IPS-20b (cell line): ENCODE results near the gene UQCC5.

Source experiments
- H3K27ac ChIP-seq: one replicate; pipeline ENCODE4 v1.5.1; 2013; ENCODE audit warnings: low read length
- H3K27me3 ChIP-seq: 2 replicates; pipeline ENCODE4 v1.6.1; 2013; ENCODE audit warnings: mild to moderate bottlenecking, low read length, inconsistent platforms; ENCODE audit not compliant: insufficient read depth
- H3K36me3 ChIP-seq: 2 replicates; pipeline ENCODE4 v1.6.1; 2013; ENCODE audit warnings: low read depth, mild to moderate bottlenecking, inconsistent platforms, low read length, moderate library complexity; ENCODE audit not compliant: insufficient read depth
- H3K4me1 ChIP-seq: 2 replicates; pipeline ENCODE4 v1.6.1; 2013; ENCODE audit warnings: mild to moderate bottlenecking, control low read depth, inconsistent platforms, low read length, moderate library complexity; ENCODE audit not compliant: insufficient read depth
- H3K4me3 ChIP-seq: 2 replicates; pipeline ENCODE4 v1.5.1; 2013; ENCODE audit warnings: mild to moderate bottlenecking, low read length, inconsistent platforms
- H3K9ac ChIP-seq: 2 replicates; pipeline ENCODE4 v1.6.1; 2013; ENCODE audit warnings: low read depth, mild to moderate bottlenecking, inconsistent platforms, low read length, moderate library complexity
- H3K9me3 ChIP-seq: 2 replicates; pipeline ENCODE4 v1.6.1; 2013; ENCODE audit warnings: mild to moderate bottlenecking, low read depth, low read length, inconsistent platforms; ENCODE audit not compliant: insufficient read depth

The UQCC5 gene

DNA sequence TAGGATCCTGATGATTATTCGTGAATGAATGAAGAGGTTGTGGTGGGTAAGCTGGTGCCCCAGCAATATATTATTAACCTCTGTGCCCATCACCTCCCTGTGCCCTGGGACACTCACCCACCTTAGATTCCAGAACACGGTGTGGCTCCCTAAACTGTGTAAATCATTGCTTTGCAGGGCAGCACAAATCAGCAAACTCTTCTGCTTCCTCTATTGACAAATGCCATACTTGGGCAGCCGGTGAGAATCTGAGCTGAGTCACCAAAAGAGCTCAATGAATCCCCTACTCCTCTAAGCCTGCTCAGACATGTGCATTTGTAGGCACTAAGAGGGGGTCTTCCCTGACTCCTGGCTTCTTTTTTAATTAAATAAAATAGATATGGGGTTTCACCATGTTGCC, 15.7 kb downstream of the UQCC5 start:
- Histone ChIP-seq H3K36me3 (peaks cover 73% of the 10 kb centered on the region), H3K9ac (no peak overlapping the region), H3K9me3 (no peaks in the 10 kb centered on the region), H3K4me3 (no peak overlapping the region), H3K4me1 (no peaks in the 10 kb centered on the region; the same call in 1 of the 2 replicates), H3K27ac (no peak overlapping the region), H3K27me3 (no peaks in the 10 kb centered on the region)

DNA sequence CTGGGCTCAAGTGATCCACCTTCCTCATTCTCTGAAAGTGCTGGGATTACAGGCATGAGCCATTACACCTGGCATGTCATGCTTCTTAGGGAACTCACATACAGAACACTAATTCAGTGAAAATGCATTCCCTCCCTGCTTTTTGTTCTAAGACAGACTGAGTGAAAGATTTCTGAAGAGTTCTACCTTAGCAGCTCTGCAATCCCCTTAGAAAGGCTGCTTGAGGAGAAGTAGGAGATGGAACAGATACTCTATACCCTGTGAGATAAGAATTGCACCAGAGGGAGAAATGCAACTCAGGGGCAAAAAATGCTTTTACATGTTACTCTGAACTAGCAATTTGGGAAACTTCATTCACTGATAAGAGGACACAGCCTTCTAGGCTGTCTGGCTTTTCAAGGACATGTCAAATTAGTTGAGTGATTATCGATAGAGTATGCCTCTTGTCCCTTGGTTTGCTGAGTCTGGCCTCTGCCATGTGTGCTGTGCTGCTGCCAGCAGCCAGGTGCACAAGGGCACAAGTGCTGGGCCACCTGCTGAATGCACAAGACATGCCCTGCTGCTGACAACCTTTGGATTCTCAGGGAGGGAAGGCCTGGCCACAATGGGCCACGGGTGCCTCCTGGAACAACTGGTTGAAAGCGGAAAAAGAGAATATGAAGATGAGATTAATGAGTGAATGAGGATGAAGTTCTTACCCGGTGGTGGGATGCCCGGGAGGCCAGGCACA, 17.8 kb downstream of the UQCC5 start:
- H3K4me3 ChIP-seq, result no peak overlapping the region
- H3K27ac ChIP-seq, result no peak overlapping the region
- no peaks in the 10 kb centered on the region; the same call in 1 of the 2 replicates for H3K4me1 ChIP-seq
- no peaks in the 10 kb centered on the region for H3K27me3 ChIP-seq
- peaks cover 73% of the 10 kb centered on the region for H3K36me3 ChIP-seq
- no peaks in the 10 kb centered on the region for H3K9me3 ChIP-seq
- no peak overlapping the region for H3K9ac ChIP-seq

DNA sequence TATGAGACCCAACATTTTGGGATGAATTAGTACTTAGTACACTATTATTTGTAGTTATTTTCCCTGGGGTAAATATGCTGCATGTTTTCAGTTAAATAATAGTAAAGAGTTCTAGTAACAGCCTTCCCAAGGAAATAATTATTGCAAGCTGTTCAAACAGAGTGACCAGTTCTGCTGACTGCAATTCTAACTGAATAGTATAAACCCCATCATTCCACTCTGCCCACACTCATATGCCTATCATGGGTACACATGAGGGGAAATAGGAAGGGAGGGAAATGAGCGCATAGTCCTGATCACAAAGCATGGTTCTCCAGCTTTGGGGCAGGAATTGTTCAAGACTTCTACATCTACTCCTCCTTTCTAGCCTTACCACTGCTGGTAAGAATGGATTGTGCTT, 18.7 kb downstream of the UQCC5 start:
- no peak overlapping the region for H3K9ac ChIP-seq
- no peaks in the 10 kb centered on the region; the same call in 1 of the 2 replicates for H3K4me1 ChIP-seq
- no peak overlapping the region for H3K27ac ChIP-seq
- peaks cover 77% of the 10 kb centered on the region for H3K36me3 ChIP-seq
- no peaks in the 10 kb centered on the region for H3K27me3 ChIP-seq
- no peak overlapping the region for H3K4me3 ChIP-seq
- no peaks in the 10 kb centered on the region for H3K9me3 ChIP-seq

DNA sequence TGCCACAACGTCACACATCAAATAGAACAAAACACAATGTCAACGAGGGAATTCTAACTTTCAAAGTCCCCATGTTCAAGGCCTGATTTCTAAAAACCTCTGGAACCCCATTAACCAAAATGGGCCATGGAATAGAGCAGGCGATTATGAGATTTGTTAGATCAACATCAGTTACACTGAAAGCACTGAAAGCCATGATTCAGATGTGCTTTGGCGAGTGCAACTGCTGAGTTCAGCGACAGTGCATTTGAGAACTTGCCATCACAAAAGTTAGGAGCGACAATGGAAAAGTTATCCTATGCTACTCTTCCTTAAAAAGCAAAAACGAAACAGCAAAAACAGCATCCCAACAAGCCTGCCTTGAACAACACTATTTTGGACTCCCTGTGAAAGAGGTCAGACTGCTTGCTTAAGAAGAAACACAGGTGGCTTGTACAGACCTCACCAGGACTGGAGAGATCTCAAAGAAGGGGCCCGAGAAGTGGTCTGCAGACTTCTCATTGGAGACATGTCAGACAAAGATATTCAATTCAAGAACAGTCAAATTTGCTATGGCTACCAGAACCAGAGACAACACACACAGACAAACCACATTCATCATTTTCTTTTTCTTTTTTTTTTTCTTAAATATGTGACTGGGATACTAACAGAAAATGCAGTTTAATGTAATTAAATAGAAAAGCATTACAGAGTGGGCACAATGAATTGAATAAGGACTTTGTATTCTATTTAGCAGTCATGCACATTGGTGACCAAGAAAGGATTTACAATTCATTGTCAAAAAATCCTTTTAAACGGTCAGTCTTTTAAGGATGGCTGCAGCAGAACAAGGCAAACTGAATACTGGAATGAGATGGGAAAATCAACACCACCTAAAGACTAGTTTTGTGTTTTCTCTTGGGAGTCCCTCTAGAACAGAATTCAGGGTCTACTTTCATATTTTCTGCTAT, 20.9 kb downstream of the UQCC5 start:
- Histone ChIP-seq H3K9ac (no peak overlapping the region), H3K27me3 (no peaks in the 10 kb centered on the region), H3K36me3 (peaks cover 78% of the 10 kb centered on the region), H3K4me1 (no peaks in the 10 kb centered on the region; the same call in 1 of the 2 replicates), H3K9me3 (no peaks in the 10 kb centered on the region), H3K27ac (no peak overlapping the region), H3K4me3 (no peak overlapping the region)

DNA sequence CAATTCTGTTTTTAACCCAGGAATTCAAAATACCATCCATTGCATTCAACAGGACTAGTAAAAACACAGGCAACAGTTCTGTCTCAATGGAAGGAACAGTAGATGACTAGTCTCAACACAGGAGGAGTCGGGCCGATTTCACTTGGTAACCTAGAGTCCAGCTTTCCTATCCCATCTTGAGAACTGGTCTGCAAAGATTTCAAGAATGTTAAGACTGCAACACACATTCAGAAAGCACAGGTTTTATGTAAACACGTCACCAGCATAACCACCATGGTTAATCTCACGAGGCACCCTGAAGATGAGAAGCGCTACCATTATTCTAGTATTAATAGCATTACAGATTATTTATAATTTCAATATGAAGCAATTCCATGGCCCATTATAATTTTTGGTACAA, 22.0 kb downstream of the UQCC5 start:
- Histone ChIP-seq H3K27me3 (no peaks in the 10 kb centered on the region), H3K4me3 (no peak overlapping the region), H3K9me3 (no peaks in the 10 kb centered on the region), H3K27ac (no peak overlapping the region), H3K36me3 (peaks cover 81% of the 10 kb centered on the region), H3K4me1 (no peaks in the 10 kb centered on the region; the same call in 1 of the 2 replicates), H3K9ac (no peak overlapping the region)

DNA sequence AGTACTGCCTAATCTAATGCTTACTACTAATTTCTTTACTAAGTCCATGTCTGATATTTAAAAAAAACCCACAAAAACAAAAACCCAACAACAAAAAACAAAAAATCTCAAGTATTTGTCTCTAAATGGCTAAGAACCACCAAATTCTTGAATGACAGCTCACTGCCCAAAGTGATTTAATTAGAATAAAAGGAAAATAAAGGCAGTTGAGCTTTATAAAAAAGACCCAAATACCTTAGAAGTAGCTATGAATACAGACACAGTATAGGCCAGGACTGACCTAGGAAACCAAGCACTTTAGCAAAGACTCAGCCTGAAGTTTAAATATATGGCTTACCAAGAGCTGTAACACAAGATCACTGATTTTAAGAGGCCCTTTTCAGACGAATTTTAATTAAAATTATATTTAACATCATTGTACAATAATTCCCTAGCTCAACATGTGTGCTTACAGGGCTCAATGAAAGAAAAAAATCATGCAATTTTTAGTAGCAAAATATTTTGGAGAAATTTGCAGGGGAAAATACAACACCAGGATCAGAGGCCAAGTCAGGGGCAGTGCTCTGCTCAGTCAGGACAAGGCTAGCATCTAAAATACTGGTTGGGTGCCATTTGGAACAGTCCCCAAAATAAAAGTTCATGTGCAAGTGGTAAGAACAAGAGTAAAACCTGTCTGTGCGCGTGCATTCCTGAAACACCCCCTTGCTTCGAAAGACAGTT, 24.8 kb downstream of the UQCC5 start:
- Histone ChIP-seq H3K27me3 (no peaks in the 10 kb centered on the region), H3K9ac (no peak overlapping the region), H3K36me3 (peaks cover 78% of the 10 kb centered on the region), H3K27ac (no peak overlapping the region), H3K9me3 (no peaks in the 10 kb centered on the region), H3K4me3 (no peak overlapping the region), H3K4me1 (no peaks in the 10 kb centered on the region; the same call in 1 of the 2 replicates)

DNA sequence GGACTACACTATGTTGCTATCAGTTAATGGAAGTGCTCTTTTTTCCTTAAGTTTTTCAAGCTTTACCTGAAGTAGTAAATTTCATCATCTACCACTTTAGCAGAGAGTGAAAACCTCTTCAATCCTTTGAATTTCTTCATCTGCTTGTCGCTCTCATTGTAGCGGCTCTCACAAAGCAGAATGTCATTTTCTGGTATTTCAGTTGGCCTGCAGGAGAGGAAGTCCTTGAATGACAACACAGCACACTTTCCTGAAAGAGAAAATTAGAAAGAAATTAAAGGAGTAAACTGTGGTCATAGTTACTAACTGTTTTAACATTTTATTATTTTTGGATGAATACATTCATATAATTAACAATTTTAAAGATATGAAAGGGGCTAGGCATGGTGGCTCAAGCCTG, 27.6 kb downstream of the UQCC5 start:
- no peak overlapping the region for H3K4me3 ChIP-seq
- H3K9ac ChIP-seq, result no peak overlapping the region
- no peaks in the 10 kb centered on the region for H3K27me3 ChIP-seq
- H3K36me3 ChIP-seq, result peaks cover 62% of the 10 kb centered on the region
- no peaks in the 10 kb centered on the region for H3K9me3 ChIP-seq
- H3K4me1 ChIP-seq, result no peaks in the 10 kb centered on the region
- H3K27ac ChIP-seq, result no peak overlapping the region

DNA sequence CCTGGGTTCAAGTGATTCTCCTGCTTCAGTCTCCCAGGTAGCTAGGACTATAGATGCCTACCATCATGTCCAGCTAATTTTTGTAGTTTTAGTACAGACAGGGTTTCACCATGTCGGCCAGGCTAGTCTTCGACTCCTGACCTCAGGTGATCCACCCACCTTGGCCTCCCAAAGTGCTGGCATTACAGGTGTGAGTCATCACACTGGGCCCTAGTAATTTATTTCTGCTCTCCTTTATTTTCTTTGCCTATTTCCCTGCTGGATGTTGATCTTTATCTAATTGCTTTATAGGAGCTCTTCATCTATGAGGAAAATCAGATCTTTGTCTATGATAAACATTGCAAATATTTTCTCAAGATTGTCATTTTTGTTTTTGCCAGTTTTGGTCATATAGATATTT, 31.7 kb downstream of the UQCC5 start:
- peaks cover 31% of the 10 kb centered on the region for H3K36me3 ChIP-seq
- H3K27me3 ChIP-seq, result no peaks in the 10 kb centered on the region
- no peak overlapping the region for H3K4me3 ChIP-seq

DNA sequence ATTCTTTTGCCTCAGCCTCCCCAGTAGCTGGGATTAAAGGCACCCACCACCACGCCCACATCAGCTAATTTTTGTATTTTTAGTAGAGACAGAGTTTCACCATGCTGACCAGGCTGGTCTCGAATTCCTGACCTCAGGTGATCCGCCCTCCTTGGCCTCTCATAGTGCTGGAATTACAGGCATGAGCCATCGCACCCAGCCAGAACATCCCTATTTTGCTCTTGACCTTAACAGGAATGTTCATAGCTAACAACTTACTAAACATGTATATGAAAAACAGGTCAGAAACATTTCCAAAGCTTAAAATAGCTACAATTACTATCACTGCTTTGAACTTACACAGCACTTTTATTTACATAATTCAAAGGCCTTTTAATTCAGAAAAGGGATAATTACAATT, 33.7 kb downstream of the UQCC5 start:
- Histone ChIP-seq H3K27me3 (no peaks in the 10 kb centered on the region), H3K27ac (no peak overlapping the region), H3K36me3 (peaks cover 35% of the 10 kb centered on the region), H3K9me3 (no peaks in the 10 kb centered on the region), H3K4me3 (no peak overlapping the region), H3K9ac (no peak overlapping the region), H3K4me1 (no peaks in the 10 kb centered on the region)

More for the DNA sequence above, 31.7 kb downstream of the UQCC5 start:
- Histone ChIP-seq H3K4me1 (no peaks in the 10 kb centered on the region), H3K9me3 (no peaks in the 10 kb centered on the region), H3K27ac (no peak overlapping the region), H3K9ac (no peak overlapping the region)

DNA sequence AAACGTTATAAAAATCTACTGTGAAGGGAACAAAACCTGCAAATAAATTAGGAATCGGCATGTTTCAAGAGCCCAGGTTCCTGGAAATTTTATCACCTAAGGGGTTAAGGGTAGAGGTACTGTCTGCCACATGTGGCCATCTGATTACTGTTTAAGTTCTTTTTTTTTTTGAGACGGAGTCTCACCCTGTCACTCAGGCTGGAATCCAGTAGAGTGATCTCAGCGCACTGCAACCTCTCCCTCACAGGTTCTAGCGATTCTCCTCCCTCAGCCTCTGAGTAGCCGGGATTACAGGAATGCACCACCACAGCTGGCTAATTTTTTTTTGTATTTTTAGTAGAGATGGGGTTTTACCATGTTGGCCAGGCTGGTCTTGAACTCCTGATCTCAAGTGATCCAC, 35.8 kb downstream of the UQCC5 start:
- H3K27ac ChIP-seq, result no peak overlapping the region
- H3K36me3 ChIP-seq, result peaks cover 46% of the 10 kb centered on the region
- no peak overlapping the region for H3K9ac ChIP-seq
- no peaks in the 10 kb centered on the region for H3K4me1 ChIP-seq
- H3K9me3 ChIP-seq, result no peaks in the 10 kb centered on the region
- no peaks in the 10 kb centered on the region for H3K27me3 ChIP-seq
- H3K4me3 ChIP-seq, result no peak overlapping the region

DNA sequence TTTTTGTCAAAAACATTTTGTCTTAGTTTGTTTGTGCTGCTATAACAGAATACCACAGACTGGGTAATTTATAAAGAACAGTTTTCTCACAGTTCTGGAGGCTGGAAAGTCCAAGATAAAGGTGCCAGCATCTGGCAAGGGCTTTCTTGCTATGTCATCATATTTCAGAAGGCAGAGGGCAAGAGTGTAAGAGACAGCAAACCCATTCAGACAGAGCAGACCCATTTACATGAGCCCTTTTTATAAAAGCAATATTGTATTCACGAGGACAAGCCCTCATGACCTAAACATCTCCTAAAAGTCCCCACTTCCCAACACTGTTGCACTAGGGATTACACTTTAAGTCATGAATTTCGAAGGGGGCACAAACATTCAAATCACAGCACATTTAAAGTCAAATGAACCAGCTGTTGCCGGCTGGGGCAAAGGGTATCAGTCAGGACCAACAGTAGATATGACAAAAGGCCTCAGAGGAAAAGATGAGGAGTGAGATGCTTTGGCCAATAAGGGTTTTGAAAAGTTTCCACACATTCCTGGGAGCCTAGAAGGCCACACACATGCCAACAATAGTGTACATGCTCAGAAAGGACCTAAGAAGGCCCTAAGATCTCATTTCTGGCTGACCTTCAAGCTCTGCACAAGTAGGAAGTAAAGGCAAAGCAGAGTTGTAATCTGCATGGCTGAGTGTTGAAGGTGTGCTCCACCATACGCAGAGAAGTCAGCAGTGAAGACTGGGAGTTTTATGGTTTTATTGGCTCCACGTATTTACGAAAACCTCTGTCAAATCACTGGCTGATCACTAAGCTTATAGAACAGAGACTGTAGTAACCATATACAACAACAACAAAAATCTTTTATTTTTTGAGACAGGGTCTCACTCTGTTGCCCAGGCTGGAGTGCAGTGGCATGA, 37.9 kb downstream of the UQCC5 start:
- Histone ChIP-seq H3K27me3 (no peaks in the 10 kb centered on the region), H3K4me1 (no peaks in the 10 kb centered on the region), H3K36me3 (peaks cover 63% of the 10 kb centered on the region), H3K4me3 (no peak overlapping the region), H3K27ac (no peak overlapping the region), H3K9me3 (no peaks in the 10 kb centered on the region), H3K9ac (no peak overlapping the region)
